ENCODE results near the gene GALNT18. TPM values are rescaled to one million over a fixed set of nuclear protein-coding genes. Genes with fewer than 3 reads are reported as not detected.

The GALNT18 gene
- total RNA-seq, 1 donor from 2014 or later, result 11.7 TPM

- H3K27ac Mint-ChIP-seq, result no peak overlapping the region
These were observed 355.7 kb downstream of the GALNT18 start for GRCh38 chr11:11265994-11266606.

GRCh38 chr11:11265320-11265719 is 356.5 kb downstream of the GALNT18 start:
- H3K36me3 Mint-ChIP-seq, result peaks cover 4% of the 10 kb centered on the region
- H3K27ac Mint-ChIP-seq, result no peak overlapping the region
- no peak for DNase-seq (ENCODE audit: extremely low spot score, unreplicated experiment)
- H3K4me1 Mint-ChIP-seq (ENCODE audit: unreplicated experiment), result peaks cover 18% of the 10 kb centered on the region
- H3K27me3 Mint-ChIP-seq, result peaks cover 33% of the 10 kb centered on the region
- H3K9me3 Mint-ChIP-seq, result no peaks in the 10 kb centered on the region
- H3K4me3 Mint-ChIP-seq, result no peak overlapping the region
- TF ChIP-seq CTCF (conservative IDR thresholded peaks at IDR 0.05), result no peak

More at GRCh38 chr11:11265994-11266606, 355.7 kb downstream of the GALNT18 start:
- DNase-seq (ENCODE audit: extremely low spot score, unreplicated experiment), result no peak
- no peak overlapping the region for H3K4me3 Mint-ChIP-seq
- TF ChIP-seq CTCF (conservative IDR thresholded peaks at IDR 0.05), result peak; percentile 80
- peaks cover 26% of the 10 kb centered on the region for H3K27me3 Mint-ChIP-seq
- peaks cover 4% of the 10 kb centered on the region for H3K36me3 Mint-ChIP-seq
- peaks cover 18% of the 10 kb centered on the region for H3K4me1 Mint-ChIP-seq (ENCODE audit: unreplicated experiment)
- no peaks in the 10 kb centered on the region for H3K9me3 Mint-ChIP-seq

GRCh38 chr11:11263238-11264005 is 358.4 kb downstream of the GALNT18 start:
- H3K27me3 Mint-ChIP-seq, result peaks cover 40% of the 10 kb centered on the region
- no peak for DNase-seq (ENCODE audit: extremely low spot score, unreplicated experiment)
- no peak for TF ChIP-seq CTCF (conservative IDR thresholded peaks at IDR 0.05)
- no peak overlapping the region for H3K4me3 Mint-ChIP-seq
- no peak overlapping the region for H3K27ac Mint-ChIP-seq
- H3K36me3 Mint-ChIP-seq, result no peaks in the 10 kb centered on the region
- peaks cover 18% of the 10 kb centered on the region for H3K4me1 Mint-ChIP-seq (ENCODE audit: unreplicated experiment)
- no peaks in the 10 kb centered on the region for H3K9me3 Mint-ChIP-seq

- Mint-ChIP-seq H3K27ac (no peak overlapping the region), H3K4me3 (no peak overlapping the region), H3K9me3 (no peaks in the 10 kb centered on the region), H3K27me3 (peaks cover 43% of the 10 kb centered on the region), H3K36me3 (no peaks in the 10 kb centered on the region), H3K4me1 (ENCODE audit: unreplicated experiment) (peaks cover 18% of the 10 kb centered on the region)
- no peak for DNase-seq (ENCODE audit: extremely low spot score, unreplicated experiment)
- no peak for TF ChIP-seq CTCF (conservative IDR thresholded peaks at IDR 0.05)
These were observed 359.5 kb downstream of the GALNT18 start for GRCh38 chr11:11262171-11262920.

- Mint-ChIP-seq H3K4me3 (no peak overlapping the region), H3K36me3 (no peaks in the 10 kb centered on the region), H3K27ac (no peak overlapping the region), H3K27me3 (peaks cover 39% of the 10 kb centered on the region), H3K4me1 (ENCODE audit: unreplicated experiment) (peaks cover 14% of the 10 kb centered on the region), H3K9me3 (no peaks in the 10 kb centered on the region)
- no peak for TF ChIP-seq CTCF (conservative IDR thresholded peaks at IDR 0.05)
- DNase-seq (ENCODE audit: extremely low spot score, unreplicated experiment), result no peak
These were observed 360.2 kb downstream of the GALNT18 start for GRCh38 chr11:11261629-11262028.

All from type B pancreatic cell (in vitro differentiated cells).